Esophagus (tissue), 2 donors: ENCODE data around the gene AP3S1. TPM values are rescaled to one million over a fixed set of nuclear protein-coding genes. Genes with fewer than 3 reads are reported as not detected.
"Not testable (repeated sequence)": the region's sequence is repeated elsewhere in the genome, so short reads cannot be mapped to it uniquely, and the experiment has no call there.

Experiments used
- H3K27ac ChIP-seq, 2 donors: one replicate each; pipeline ENCODE4 v1.5.1; 2013; ENCODE audit warnings: low read depth in 2 of 2, mild to moderate bottlenecking in 2 of 2, inconsistent platforms in 1 of 2, low read length in 1 of 2, moderate library complexity in 1 of 2
- H3K27me3 ChIP-seq, 2 donors: one replicate each; pipeline ENCODE4 v1.6.1; 2013; ENCODE audit warnings: low read length in 2 of 2, control low read depth in 1 of 2, mild to moderate bottlenecking in 1 of 2; ENCODE audit not compliant: insufficient read depth in 2 of 2, control insufficient read depth in 1 of 2
- H3K36me3 ChIP-seq, 2 donors: one replicate each; pipeline ENCODE4 v1.6.1; 2013; ENCODE audit warnings: low read length in 1 of 2; ENCODE audit not compliant: control insufficient read depth in 2 of 2, insufficient read depth in 2 of 2
- H3K4me1 ChIP-seq, 2 donors: one replicate each; pipeline ENCODE4 v1.6.1; 2013; ENCODE audit warnings: low read length in 1 of 2; ENCODE audit not compliant: control insufficient read depth in 2 of 2, insufficient read depth in 2 of 2
- H3K4me3 ChIP-seq, 2 donors: one replicate each; pipeline ENCODE4 v1.5.1; 2013; ENCODE audit warnings: low read length in 2 of 2, mild to moderate bottlenecking in 2 of 2, low read depth in 1 of 2, moderate library complexity in 1 of 2
- H3K9me3 ChIP-seq, 2 donors: one replicate each; pipeline ENCODE4 v1.6.1; 2013; ENCODE audit warnings: mild to moderate bottlenecking in 2 of 2, low read depth in 1 of 2, low read length in 1 of 2, moderate library complexity in 1 of 2; ENCODE audit not compliant: control insufficient read depth in 2 of 2, insufficient read depth in 1 of 2
- whole genome bisulfite sequencing, 2 donors: extraction: QIAGEN DNeasy Blood & Tissue Kit; methylation state at CpG; one replicate each; pipeline ENCODE4 v1.1.7; 2013; 5-methylcytosine and 5-hydroxymethylcytosine counted together
- polyA plus RNA-seq, 2 donors: library from polyadenylated mRNA; stranded (reverse); fragments of 200-250 nt; gene quantifications; one replicate each; pipeline ENCODE4 v1.2.3, GENCODE V29; 2013
- donor health status: healthy with polysubstance abuse.
- donor health status: Bipolar disorder and iron deficiency.

The AP3S1 gene
- 10 to 100 TPM; 60.5 to 79.4 TPM for polyA plus RNA-seq

DNA sequence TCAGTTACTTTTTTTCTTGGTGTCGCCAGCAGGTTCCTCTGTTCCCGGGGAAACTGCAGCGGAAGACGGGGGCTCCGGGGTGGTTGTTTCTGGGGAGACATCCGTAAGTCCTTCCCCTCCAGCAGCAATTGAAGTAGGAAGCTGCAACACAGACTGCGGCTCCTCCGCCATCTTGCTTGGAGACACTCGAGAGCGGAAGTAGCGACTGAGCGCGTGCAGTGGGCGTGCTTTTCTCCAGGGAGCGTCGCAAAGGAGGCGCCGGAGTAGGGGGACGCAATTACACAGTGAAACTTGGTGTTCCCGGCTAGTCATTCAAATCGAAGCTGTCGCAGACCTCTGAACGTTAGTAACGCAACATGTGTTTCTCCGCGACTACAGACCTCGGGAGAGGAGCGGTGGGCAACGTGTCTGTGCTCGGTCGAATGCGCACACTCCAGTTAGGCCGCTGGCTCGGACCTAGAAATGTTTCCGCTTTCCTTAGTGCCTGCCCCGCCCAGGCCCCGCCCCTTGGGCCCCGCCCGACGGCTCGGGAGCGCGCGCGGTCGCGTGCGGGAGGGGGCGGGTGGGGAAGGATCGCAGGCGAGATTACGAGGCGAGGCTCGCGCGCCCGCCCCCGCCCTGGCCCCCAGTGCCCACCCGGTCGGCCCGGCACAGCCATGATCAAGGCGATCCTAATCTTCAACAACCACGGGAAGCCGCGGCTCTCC is at the start of gene AP3S1, which contains the start of gene ATG12:
TSS of gene AP3S1 (plus strand) at position 554 of the 707 bp plus-strand sequence. CDS start at position 657, 103 bp downstream.
TSS of gene ATG12 (minus strand) at position 184 of the 707 bp plus-strand sequence. CDS start at position 171, 13 bp downstream.
- Histone ChIP-seq H3K27ac (peak within 1 kb of the TSS; percentile 90 to 98), H3K36me3 (no peaks in the 10 kb centered on the region), H3K9me3 (no peaks in the 10 kb centered on the region), H3K4me3 (peak within 1 kb of the TSS; percentile 97 to 100), H3K4me1 (peaks cover 0 to 6% of the 10 kb centered on the region in 2 donors), H3K27me3 (no peaks in the 10 kb centered on the region)
- WGBS, 2 donors = 6 to 11% methylated on average over 65 of the region's 65 CpGs

DNA sequence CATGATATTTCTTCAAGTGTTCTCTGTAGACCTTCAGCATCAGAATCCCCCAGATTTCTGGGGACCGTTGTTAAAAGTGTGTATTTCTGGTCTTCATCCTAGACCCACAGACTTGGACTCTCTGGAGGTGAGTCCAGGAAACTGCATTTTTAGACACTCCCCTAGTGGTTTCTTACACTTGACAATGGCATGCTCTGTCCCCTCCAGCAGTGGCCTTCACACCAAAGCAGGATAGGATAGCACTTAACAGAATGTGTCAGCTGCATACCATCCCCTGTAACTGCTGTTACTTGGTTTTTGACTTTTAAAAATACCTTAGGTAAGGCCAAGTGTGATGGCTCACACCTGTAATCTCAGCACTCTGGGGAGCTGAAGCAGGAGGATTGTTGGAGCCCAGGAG is 46.0 kb upstream of the AP3S1 start:
- no peak overlapping the region for H3K4me3 ChIP-seq
- H3K4me1 ChIP-seq = no peaks in the 10 kb centered on the region
- WGBS, 2 donors = 91 to 96% methylated on average over 1 of the region's 1 CpG
- no peaks in the 10 kb centered on the region for H3K36me3 ChIP-seq
- H3K27ac ChIP-seq = no peak overlapping the region
- H3K27me3 ChIP-seq = no peaks in the 10 kb centered on the region
- H3K9me3 ChIP-seq = no peaks in the 10 kb centered on the region

- H3K9me3 ChIP-seq = no peaks in the 10 kb centered on the region
- 82 to 86% methylated on average over 3 of the region's 3 CpGs for WGBS, 2 donors
- H3K4me1 ChIP-seq = no peaks in the 10 kb centered on the region
- no peak overlapping the region for H3K27ac ChIP-seq
- no peaks in the 10 kb centered on the region for H3K36me3 ChIP-seq
- no peak overlapping the region for H3K4me3 ChIP-seq
- no peaks in the 10 kb centered on the region for H3K27me3 ChIP-seq
Observed at GRCh38 chr5:115796656-115797055, 45.1 kb upstream of the AP3S1 start.

- Histone ChIP-seq H3K27me3 (no peaks in the 10 kb centered on the region), H3K36me3 (no peaks in the 10 kb centered on the region), H3K9me3 (no peaks in the 10 kb centered on the region), H3K27ac (no peak overlapping the region), H3K4me3 (no peak overlapping the region), H3K4me1 (no peaks in the 10 kb centered on the region)
- 53 to 73% methylated on average over 2 of the region's 2 CpGs for WGBS, 2 donors
Observed at GRCh38 chr5:115798252-115798651, 43.5 kb upstream of the AP3S1 start.

GRCh38 chr5:115800108-115800507 is 41.6 kb upstream of the AP3S1 start:
- 80 to 89% methylated on average over 2 of the region's 2 CpGs for WGBS, 2 donors

DNA sequence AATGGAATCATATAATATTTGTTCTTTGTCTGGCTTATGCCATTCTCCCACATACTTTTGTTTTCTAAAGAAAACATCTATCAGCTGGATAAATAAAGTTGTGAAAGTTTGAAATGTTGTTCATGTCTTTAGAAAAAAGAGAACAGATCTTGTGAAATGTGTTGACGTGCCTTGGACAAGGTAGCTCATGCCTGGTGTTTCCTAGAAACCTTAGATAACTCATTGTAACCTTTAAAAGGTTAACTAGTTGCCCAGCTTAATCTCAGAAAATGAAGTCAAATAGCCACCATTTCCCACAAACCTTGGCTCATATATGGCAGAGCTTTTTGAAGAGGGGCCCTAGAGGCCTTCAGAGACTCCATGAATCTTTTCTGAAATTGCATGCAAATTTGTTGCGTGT is 40.6 kb upstream of the AP3S1 start:
- H3K4me1 ChIP-seq = no peaks in the 10 kb centered on the region
- no peaks in the 10 kb centered on the region for H3K36me3 ChIP-seq
- no peaks in the 10 kb centered on the region for H3K27me3 ChIP-seq
- no peaks in the 10 kb centered on the region for H3K9me3 ChIP-seq
- H3K4me3 ChIP-seq = no peak overlapping the region
- no peak overlapping the region for H3K27ac ChIP-seq
- WGBS, 2 donors = 94 to 95% methylated on average over 2 of the region's 2 CpGs

More at GRCh38 chr5:115800108-115800507, 41.6 kb upstream of the AP3S1 start:
- no peaks in the 10 kb centered on the region for H3K9me3 ChIP-seq
- H3K36me3 ChIP-seq = no peaks in the 10 kb centered on the region
- no peaks in the 10 kb centered on the region for H3K4me1 ChIP-seq
- no peaks in the 10 kb centered on the region for H3K27me3 ChIP-seq
- no peak overlapping the region for H3K4me3 ChIP-seq
- H3K27ac ChIP-seq = no peak overlapping the region

DNA sequence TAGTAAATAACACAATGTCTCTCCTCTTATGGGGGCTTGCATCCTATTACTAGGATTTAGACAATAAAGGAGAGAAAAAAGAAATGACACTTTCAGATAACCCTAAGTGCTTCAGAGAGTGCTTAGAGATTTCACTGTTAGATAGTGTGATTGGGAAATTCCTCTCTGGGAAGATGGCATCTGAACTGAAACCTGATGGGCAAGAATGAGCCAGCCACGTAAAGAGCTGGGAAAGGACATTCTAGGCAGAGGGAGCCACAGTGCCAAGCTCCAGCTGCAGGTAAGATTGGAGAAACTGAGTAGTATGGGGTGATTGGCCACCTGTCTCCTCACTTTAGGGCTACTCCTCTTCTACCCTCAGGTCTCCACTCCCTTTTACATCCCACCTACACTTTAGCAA is 39.8 kb upstream of the AP3S1 start:
- Histone ChIP-seq H3K4me3 (no peak overlapping the region), H3K27ac (no peak overlapping the region), H3K9me3 (no peaks in the 10 kb centered on the region), H3K4me1 (no peaks in the 10 kb centered on the region), H3K36me3 (no peaks in the 10 kb centered on the region), H3K27me3 (no peaks in the 10 kb centered on the region)
- 47% methylated on average over 1 of the region's 1 CpG for WGBS, 2 donors

DNA sequence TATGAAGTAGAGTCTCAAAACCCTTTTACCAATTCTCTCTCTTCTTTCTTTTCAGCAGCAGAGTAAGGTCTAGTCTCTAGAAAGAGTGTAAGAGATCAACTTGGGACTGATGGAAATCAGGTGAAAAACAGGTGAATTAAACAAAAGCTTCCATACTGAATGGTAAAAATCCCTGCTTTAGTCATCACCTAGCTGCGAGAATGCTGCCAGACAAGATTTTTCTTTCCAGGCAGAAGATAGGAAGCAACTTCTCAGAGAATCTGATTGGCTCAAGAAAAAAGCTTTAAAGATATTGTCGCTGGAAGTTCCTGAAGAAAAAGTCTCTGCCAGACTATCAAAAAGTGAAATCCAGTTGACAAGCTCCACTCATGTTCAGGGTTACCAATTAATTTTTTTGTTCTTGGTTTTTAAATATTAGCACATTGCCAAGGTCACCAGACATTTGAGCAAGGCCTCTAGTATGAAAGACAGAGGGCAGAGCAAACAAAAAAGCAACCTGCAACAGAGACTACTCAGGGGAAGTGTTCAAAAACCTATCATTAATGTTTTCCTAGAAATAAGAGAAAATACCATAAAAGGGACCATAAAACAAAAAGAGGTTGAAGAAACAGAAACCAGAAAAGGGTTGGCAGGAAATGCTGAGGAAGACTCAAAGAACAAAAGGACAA is 34.6 kb upstream of the AP3S1 start:
- 53 to 65% methylated on average over 2 of the region's 2 CpGs for WGBS, 2 donors
- Histone ChIP-seq H3K36me3 (no peaks in the 10 kb centered on the region), H3K4me1 (no peaks in the 10 kb centered on the region), H3K27ac (no peak overlapping the region), H3K9me3 (no peaks in the 10 kb centered on the region), H3K27me3 (no peaks in the 10 kb centered on the region), H3K4me3 (no peak overlapping the region)

- Histone ChIP-seq H3K27me3 (no peaks in the 10 kb centered on the region), H3K36me3 (no peaks in the 10 kb centered on the region), H3K27ac (no peak overlapping the region), H3K4me3 (no peak overlapping the region), H3K4me1 (no peaks in the 10 kb centered on the region), H3K9me3 (no peaks in the 10 kb centered on the region)
- WGBS, 2 donors = 86 to 90% methylated on average over 2 of the region's 2 CpGs
Observed at GRCh38 chr5:115807654-115808052, 34.1 kb upstream of the AP3S1 start.

GRCh38 chr5:115808066-115808465 is 33.7 kb upstream of the AP3S1 start:
- not testable (repeated sequence) for H3K27me3 ChIP-seq, H3K36me3 ChIP-seq, H3K27ac ChIP-seq, H3K9me3 ChIP-seq, H3K4me3 ChIP-seq, H3K4me1 ChIP-seq
- WGBS, 2 donors = 95% methylated on average over 2 of the region's 2 CpGs
